PFSK-1 (cell line): ENCODE data around the gene PNMA1.

Experiments used
- FOXP2 ChIP-seq: optimal IDR thresholded peaks from 2 replicates; pipeline ENCODE3; 2011; ENCODE audit warnings: borderline replicate concordance, control low read depth, inconsistent platforms; ENCODE audit not compliant: insufficient read depth; ENCODE audit errors: extremely low read length, extremely low read depth
- POLR2AphosphoS5 ChIP-seq: IDR thresholded peaks from 2 replicates; pipeline ENCODE4 v1.6.1; 2012; ENCODE audit warnings: low read depth, mild to moderate bottlenecking, control low read depth, low read length, moderate library complexity
- REST ChIP-seq, 2 experiments: IDR thresholded peaks; 2 replicates each; pipeline versions ENCODE4 v1.6.1 to v1.8.0; 2011 to 2012; ENCODE audit warnings: low read depth in 2 of 2, low read length in 2 of 2, control low read depth in 1 of 2, inconsistent platforms in 1 of 2, mild to moderate bottlenecking in 1 of 2, moderate library complexity in 1 of 2; ENCODE audit not compliant: insufficient read depth in 1 of 2
- SIN3A ChIP-seq: IDR thresholded peaks from 2 replicates; pipeline ENCODE4 v1.6.1; 2012; ENCODE audit warnings: mild to moderate bottlenecking, low read length, moderate library complexity, borderline replicate concordance; ENCODE audit not compliant: insufficient read depth
- TAF1 ChIP-seq: IDR thresholded peaks from 2 replicates; pipeline ENCODE4 v1.6.1; 2012; ENCODE audit warnings: low read length, control low read depth, borderline replicate concordance; ENCODE audit not compliant: insufficient read depth

The PNMA1 gene

GRCh38 chr14:73731111-73731510 is 16.9 kb upstream of the PNMA1 start:
- TF ChIP-seq REST (IDR thresholded peaks at IDR 0.05; ENCODE audit: insufficient read depth in 1 of 2, low read depth in 2 of 2, low read length in 2 of 2) (no peak), FOXP2 (no peak), SIN3A (no peak)

- TF ChIP-seq REST (IDR thresholded peaks at IDR 0.05; ENCODE audit: insufficient read depth in 1 of 2, low read depth in 2 of 2, low read length in 2 of 2) (no peak), FOXP2 (no peak), SIN3A (no peak), POLR2AphosphoS5 (no peak), TAF1 (no peak)
Observed at GRCh38 chr14:73729556-73730265, 15.5 kb upstream of the PNMA1 start.

GRCh38 chr14:73728717-73729330 is 14.6 kb upstream of the PNMA1 start:
- TF ChIP-seq REST (IDR thresholded peaks at IDR 0.05; ENCODE audit: insufficient read depth in 1 of 2, low read depth in 2 of 2, low read length in 2 of 2), result no peak
- no peak for TF ChIP-seq TAF1
- no peak for TF ChIP-seq SIN3A
- TF ChIP-seq FOXP2, result no peak
- TF ChIP-seq POLR2AphosphoS5, result no peak

- no peak for TF ChIP-seq FOXP2
- TF ChIP-seq REST (IDR thresholded peaks at IDR 0.05; ENCODE audit: insufficient read depth in 1 of 2, low read depth in 2 of 2, low read length in 2 of 2), result no peak
- no peak for TF ChIP-seq TAF1
- no peak for TF ChIP-seq SIN3A
- TF ChIP-seq POLR2AphosphoS5, result no peak
Observed at GRCh38 chr14:73727166-73727565, 13.0 kb upstream of the PNMA1 start.
